HG03108 (cell line): ENCODE measurements around the gene TRIM46.
"Not testable (repeated sequence)": the region's sequence is repeated elsewhere in the genome, so short reads cannot be mapped to it uniquely, and the experiment has no call there.

Experiments
- ATAC-seq: cut with Tn5 transposase; IDR thresholded peaks from one replicate; pipeline ENCODE4 v1.9.1; 2021; ENCODE audit warnings: moderate library complexity; ENCODE audit not compliant: unreplicated experiment

The TRIM46 gene

DNA sequence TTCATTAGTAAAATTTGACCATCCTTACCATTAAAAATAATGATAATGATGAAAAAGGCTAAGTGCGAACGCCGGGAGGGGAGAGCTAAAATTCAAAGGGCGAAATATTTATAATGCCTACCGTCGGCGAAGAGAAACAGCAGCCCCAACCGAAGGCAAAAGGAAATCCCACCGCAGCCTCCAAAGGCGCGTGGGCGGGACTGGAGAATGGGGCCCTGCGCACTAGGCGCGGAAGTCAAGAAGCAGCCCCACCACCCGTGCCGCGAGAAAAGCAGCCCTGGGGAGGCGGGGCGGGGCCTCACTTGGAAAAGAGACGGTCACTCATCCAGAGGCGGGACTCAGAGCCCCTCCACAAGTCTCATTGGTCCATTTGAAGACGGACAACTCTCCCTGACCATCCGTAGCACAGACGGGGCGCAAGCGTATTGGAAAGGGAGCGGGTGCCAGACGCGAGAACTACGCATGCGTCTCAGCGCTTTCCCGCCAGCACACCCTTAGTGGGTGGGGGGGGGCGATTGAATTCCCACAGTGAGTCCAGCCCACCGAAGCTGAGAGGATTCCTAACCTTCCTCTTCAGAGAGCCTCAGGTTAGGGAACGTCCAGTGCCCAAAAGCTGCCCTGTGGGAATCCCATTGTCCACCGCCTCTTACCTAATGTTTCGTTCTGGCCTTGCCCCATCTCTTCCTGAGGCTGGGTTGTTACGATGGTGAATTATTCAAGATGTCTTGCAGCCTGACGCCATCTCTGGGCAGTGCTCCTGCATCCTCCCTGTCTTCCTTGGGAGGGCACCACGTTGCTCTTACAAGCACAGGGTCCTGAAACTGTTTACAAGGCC lies 53.8 kb downstream of the TRIM46 start:
- peak; percentile 87 for ATAC-seq

DNA sequence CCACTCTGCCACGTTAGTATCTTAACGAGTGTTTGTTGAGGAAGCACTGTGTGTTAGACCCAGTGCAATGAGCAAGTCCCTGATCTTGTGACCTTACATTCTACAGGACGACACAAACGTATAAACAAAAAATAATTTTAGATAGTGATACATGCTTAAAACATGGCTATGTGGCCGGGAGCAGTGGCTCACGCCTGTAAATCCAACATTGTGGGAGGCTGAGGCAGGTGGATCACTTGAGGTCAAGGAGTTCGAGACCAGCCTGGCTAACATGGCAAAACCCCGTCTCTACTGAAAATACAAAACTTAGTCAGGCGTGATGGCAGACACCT lies 54.4 kb downstream of the TRIM46 start:
- ATAC-seq: no peak

DNA sequence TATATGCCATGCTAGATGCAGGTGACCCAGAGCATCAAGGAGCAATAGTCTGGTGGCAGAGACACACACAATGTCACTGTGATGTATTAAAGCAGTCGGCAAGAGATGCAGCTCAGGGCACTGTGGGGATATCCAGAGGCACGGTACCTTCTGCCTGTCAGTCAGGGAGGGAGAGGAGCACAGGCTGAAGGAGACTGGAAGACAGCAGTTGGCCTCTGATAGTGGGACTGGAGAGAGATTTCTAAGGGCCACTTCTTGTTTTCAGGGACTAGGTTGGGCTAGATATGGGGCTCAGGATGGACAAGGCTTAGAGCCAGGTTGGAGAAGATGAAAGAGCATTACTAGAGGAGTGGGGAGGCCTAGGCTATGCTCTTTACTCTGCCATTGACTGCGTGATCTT lies 57.7 kb downstream of the TRIM46 start:
- not testable (repeated sequence) for ATAC-seq

DNA sequence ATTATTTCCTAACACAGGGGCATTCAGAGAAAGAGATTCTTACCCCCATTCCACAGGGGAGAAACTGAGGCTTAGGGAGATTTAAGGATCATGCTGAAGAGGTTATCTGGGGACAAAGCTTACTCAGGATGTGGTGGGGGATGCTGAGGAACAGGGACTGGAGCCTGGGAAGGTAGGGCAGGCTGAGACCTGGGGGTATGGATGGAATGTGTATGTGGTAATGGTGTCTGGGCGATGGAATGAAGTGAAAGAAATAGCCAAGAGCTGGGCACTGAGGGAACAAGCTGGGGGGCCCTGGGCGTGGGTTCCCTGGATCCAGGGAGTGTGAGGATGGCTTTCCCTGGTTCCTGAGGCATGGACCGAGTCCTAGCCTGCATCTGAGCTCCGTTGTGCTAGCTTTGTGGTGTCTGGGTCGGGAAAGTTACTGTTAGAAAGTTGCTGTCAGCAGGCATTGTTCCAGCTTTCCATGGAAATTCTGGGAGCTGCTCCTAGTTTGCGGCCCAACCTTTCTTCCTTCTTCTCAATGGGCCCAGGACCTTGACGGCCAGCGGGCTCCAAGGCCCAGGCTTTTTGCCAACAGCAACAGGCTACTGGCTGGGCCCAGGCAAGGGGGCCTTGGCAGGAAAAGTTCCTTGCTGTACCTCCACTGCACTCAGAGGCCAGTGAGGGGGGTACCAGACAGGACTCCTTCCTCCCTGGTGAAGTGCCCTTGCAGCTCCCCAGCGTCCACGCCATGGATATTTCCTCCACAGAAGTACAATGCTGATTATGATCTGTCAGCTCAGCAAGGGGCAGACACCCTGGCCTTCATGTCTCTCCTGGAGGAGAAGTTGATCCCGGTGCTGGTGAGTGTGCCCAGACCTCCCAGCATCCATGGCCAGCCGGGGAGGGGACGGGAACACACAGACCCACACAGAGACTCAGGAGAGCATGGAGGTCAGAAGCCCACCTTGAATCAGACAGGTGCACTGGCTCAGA lies 58.6 kb downstream of the TRIM46 start:
- ATAC-seq: not testable (repeated sequence)

DNA sequence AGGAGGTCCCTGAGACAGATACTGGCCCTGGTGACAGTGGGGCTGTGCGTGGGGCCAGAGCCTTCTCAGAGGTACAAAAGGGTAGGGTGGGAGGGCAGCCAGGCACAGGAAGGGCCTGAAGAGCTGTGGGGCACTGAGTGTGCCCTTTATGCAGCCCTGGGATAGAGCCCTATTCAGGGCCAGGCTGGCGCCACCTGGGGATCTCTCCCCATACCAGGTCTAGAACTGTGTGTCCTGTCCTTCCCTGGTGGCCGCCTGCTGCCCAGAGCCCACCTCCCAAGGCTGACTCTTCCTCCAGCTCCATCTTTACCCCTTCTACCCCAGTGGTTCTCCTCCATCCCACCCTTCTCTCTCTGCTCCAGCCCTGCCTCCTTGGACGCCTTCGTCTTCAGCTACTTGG lies 59.9 kb downstream of the TRIM46 start:
- ATAC-seq: not testable (repeated sequence)
